ENCODE results near the gene PDE4D. TPM values are rescaled to one million over a fixed set of nuclear protein-coding genes. Genes with fewer than 3 reads are reported as not detected.
"Not testable (repeated sequence)": the region's sequence is repeated elsewhere in the genome, so short reads cannot be mapped to it uniquely, and the experiment has no call there.

The PDE4D gene
- total and polyA plus RNA-seq, 2 donors (not counting 3 experiments of a cell fraction or from before 2014, with no cell fraction given), result 34.5 to 51.2 TPM

DNA sequence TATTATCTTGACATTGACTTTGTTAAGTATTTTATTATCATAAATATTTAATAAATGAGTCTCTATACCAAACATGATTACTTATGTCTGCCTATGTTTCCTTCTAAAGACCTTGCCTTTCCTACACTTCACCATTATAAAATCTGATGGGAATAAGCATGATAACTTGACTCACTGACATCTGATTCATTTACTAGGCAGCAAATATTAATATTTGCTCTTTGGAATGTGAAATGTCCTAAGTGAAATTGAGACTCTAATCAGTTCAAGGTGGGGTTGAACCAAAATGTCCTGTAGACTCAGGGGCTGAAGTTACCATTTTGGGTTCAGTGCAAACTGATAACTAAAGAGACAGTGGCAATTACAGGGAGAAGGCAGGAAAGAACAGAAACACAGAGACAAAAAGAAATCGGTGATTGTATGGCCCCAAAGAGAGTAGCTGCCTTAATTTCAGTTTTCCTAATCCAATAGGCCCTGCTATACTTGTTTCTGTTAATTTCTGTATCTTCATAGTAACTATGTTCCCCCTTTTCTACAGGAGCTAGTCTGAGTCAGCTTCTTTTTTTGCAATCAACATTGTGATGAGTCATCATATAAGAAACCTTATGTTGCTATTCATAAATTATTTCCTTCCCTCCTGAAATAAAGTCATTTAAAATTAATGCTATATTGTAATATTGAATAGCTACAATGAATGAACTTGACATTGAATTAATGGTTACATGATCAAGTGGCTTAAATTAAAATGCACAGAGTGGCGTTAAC lies 296.8 kb downstream of the PDE4D start:
- peak overlapping the region; percentile 23 for H3K4me2 ChIP-seq (ENCODE audit: insufficient read depth, low read length)
- CTCF ChIA-PET, result interaction anchor here (0.7 to 2.0 kb wide), 9 partner anchors 9 to 91 kb away, joined by 3 to 6 read pairs (median 4); no protein-coding TSS in a partner anchor
- no TSS peak for BruUV-seq (replicated peaks)

GRCh38 chr5:59594118-59594517 lies 299.4 kb downstream of the PDE4D start:
- FAIRE-seq; H3K9me3 ChIP-seq (replicated peaks; ENCODE audit: control insufficient read depth, insufficient read depth, low read length); BruUV-seq (replicated peaks); H3K4me2 ChIP-seq (ENCODE audit: insufficient read depth, low read length); H3K36me3 ChIP-seq (ENCODE audit: control insufficient read depth in 2 of 2, extremely low read depth in 1 of 2, insufficient read depth in 2 of 2, low read length in 2 of 2); dilution Hi-C loops (cut with MboI; ENCODE audit: extremely low pct_ligation_motif_present, low sequenced_read_pairs); H3K9ac ChIP-seq (replicated peaks; ENCODE audit: extremely low read depth, insufficient read depth, low read length); CTCF ChIA-PET; intact Hi-C loops (cut with micrococcal nuclease); H2AFZ ChIP-seq (ENCODE audit: low read depth, low read length); H3K79me2 ChIP-seq (ENCODE audit: control insufficient read depth, insufficient read depth, low read length); H4K20me1 ChIP-seq (replicated peaks; ENCODE audit: control insufficient read depth, extremely low read depth, insufficient read depth, low read length); H3K27me3 ChIP-seq (ENCODE audit: control insufficient read depth in 2 of 2, insufficient read depth in 2 of 2, low read length in 2 of 2); H3K4me3 ChIP-seq (replicated peaks in 1 of 3; ENCODE audit: insufficient read depth in 1 of 3, low read depth in 1 of 3, low read length in 3 of 3); DNase-seq (ENCODE audit: low read depth, low spot score); H3K9me1 ChIP-seq (replicated peaks; ENCODE audit: control insufficient read depth, extremely low read depth, insufficient read depth, low read length); H3K27ac ChIP-seq (ENCODE audit: insufficient read depth, low read depth, low read length): not testable (repeated sequence)
- POLR2A ChIA-PET, result interaction anchor here (0.7 kb wide), 1 partner anchor 37 kb away, joined by 3 read pairs; no protein-coding TSS in a partner anchor
- peaks cover 26% of the 10 kb centered on the region for H3K4me1 ChIP-seq (ENCODE audit: control insufficient read depth, extremely low read depth, insufficient read depth, low read length)

More for the DNA sequence above, 296.8 kb downstream of the PDE4D start:
- peak; percentile 74 for FAIRE-seq
- no peak overlapping the region for H3K9ac ChIP-seq (replicated peaks; ENCODE audit: extremely low read depth, insufficient read depth, low read length)
- peaks cover 24% of the 10 kb centered on the region for H3K4me1 ChIP-seq (ENCODE audit: control insufficient read depth, extremely low read depth, insufficient read depth, low read length)
- dilution Hi-C loops (cut with MboI; ENCODE audit: extremely low pct_ligation_motif_present, low sequenced_read_pairs), result no loop called here
- no peaks in the 10 kb centered on the region for H4K20me1 ChIP-seq (replicated peaks; ENCODE audit: control insufficient read depth, extremely low read depth, insufficient read depth, low read length)
- DNase-seq (ENCODE audit: low read depth, low spot score), result peak; percentile 57
- H2AFZ ChIP-seq (ENCODE audit: low read depth, low read length), result no peak overlapping the region
- no peak overlapping the region for H3K4me3 ChIP-seq (replicated peaks in 1 of 3; ENCODE audit: insufficient read depth in 1 of 3, low read depth in 1 of 3, low read length in 3 of 3)
- no peaks in the 10 kb centered on the region for H3K79me2 ChIP-seq (ENCODE audit: control insufficient read depth, insufficient read depth, low read length)
- intact Hi-C loops (cut with micrococcal nuclease), result loop anchor here (5.0 kb wide), 1 partner anchor 51 kb away; no protein-coding TSS in a partner anchor
- H3K9me3 ChIP-seq (replicated peaks; ENCODE audit: control insufficient read depth, insufficient read depth, low read length), result no peaks in the 10 kb centered on the region
- peaks cover 2% of the 10 kb centered on the region for H3K9me1 ChIP-seq (replicated peaks; ENCODE audit: control insufficient read depth, extremely low read depth, insufficient read depth, low read length)
- no peaks in the 10 kb centered on the region for H3K36me3 ChIP-seq (ENCODE audit: control insufficient read depth in 2 of 2, extremely low read depth in 1 of 2, insufficient read depth in 2 of 2, low read length in 2 of 2)
- peak overlapping the region; percentile 19 for H3K27ac ChIP-seq (ENCODE audit: insufficient read depth, low read depth, low read length)
- POLR2A ChIA-PET, result no interaction called here
- TF ChIP-seq EZH2 (IDR thresholded peaks at IDR 0.05; ENCODE audit: borderline replicate concordance, low read depth, low read length, severe bottlenecking), result no peak
- TF ChIP-seq CTCF (IDR thresholded peaks at IDR 0.05; ENCODE audit: extremely low read depth in 1 of 2, insufficient read depth in 1 of 2, low read depth in 1 of 2, low read length in 2 of 2), result no peak
- TF ChIP-seq MYC (IDR thresholded peaks at IDR 0.05; ENCODE audit: low read depth, low read length), result no peak
- TF ChIP-seq POLR2AphosphoS5 (IDR thresholded peaks at IDR 0.05; ENCODE audit: insufficient read depth, low read depth, low read length), result no peak
- peak; percentile 86 for TF ChIP-seq JUN (IDR thresholded peaks at IDR 0.05; ENCODE audit: borderline replicate concordance, insufficient read depth, insufficient read length, low read depth)
- TF ChIP-seq, protein P1, sequence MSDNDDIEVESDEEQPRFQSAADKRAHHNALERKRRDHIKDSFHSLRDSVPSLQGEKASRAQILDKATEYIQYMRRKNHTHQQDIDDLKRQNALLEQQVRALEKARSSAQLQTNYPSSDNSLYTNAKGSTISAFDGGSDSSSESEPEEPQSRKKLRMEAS (IDR thresholded peaks at IDR 0.05; ENCODE audit: insufficient read depth, insufficient read length), result no peak
- no peak for TF ChIP-seq GATA2 (IDR thresholded peaks at IDR 0.05; ENCODE audit: insufficient read depth, insufficient read length, low read depth, low read length)
- peak; percentile 83 for TF ChIP-seq FOS (IDR thresholded peaks at IDR 0.05; ENCODE audit: borderline replicate concordance, insufficient read depth, low read length)
- H3K27me3 ChIP-seq (ENCODE audit: control insufficient read depth in 2 of 2, insufficient read depth in 2 of 2, low read length in 2 of 2), result no peaks in the 10 kb centered on the region

Data from endothelial cell of umbilical vein (primary cell).